Measurements from ENCODE around the gene PTPN7.
"Not testable (repeated sequence)": the region's sequence is repeated elsewhere in the genome, so short reads cannot be mapped to it uniquely, and the experiment has no call there.

PTPN7 gene

GRCh38 chr1:202150602-202151001, 9.8 kb downstream of the PTPN7 start:
- H3K36me3 ChIP-seq, result no peaks in the 10 kb centered on the region
- no peaks in the 10 kb centered on the region for H3K27me3 ChIP-seq
- no peak for DNase-seq
- H3K4me1 ChIP-seq, result peaks cover 8% of the 10 kb centered on the region
- no peak for TF ChIP-seq CTCF (IDR thresholded peaks at IDR 0.05; ENCODE audit: low read depth, low read length)
- no peak overlapping the region for H3K4me3 ChIP-seq (ENCODE audit: low read depth, low read length)
- H3K9me3 ChIP-seq, result no peaks in the 10 kb centered on the region

- no peak overlapping the region for H3K4me3 ChIP-seq (ENCODE audit: low read depth, low read length)
- DNase-seq, result no peak
- peaks cover 4% of the 10 kb centered on the region for H3K4me1 ChIP-seq
- TF ChIP-seq CTCF (IDR thresholded peaks at IDR 0.05; ENCODE audit: low read depth, low read length), result no peak
- H3K27me3 ChIP-seq, result no peaks in the 10 kb centered on the region
- no peaks in the 10 kb centered on the region for H3K9me3 ChIP-seq
- H3K36me3 ChIP-seq, result no peaks in the 10 kb centered on the region
Observed at GRCh38 chr1:202150187-202150586, 10.2 kb downstream of the PTPN7 start.

GRCh38 chr1:202149566-202149965, 10.8 kb downstream of the PTPN7 start:
- Histone ChIP-seq H3K36me3 (no peaks in the 10 kb centered on the region), H3K4me3 (ENCODE audit: low read depth, low read length) (no peak overlapping the region), H3K27me3 (no peaks in the 10 kb centered on the region), H3K4me1 (no peaks in the 10 kb centered on the region), H3K9me3 (no peaks in the 10 kb centered on the region)
- TF ChIP-seq CTCF (IDR thresholded peaks at IDR 0.05; ENCODE audit: low read depth, low read length), result no peak
- DNase-seq, result no peak

- TF ChIP-seq CTCF (IDR thresholded peaks at IDR 0.05; ENCODE audit: low read depth, low read length), result no peak
- no peak overlapping the region for H3K4me3 ChIP-seq (ENCODE audit: low read depth, low read length)
- H3K36me3 ChIP-seq, result no peaks in the 10 kb centered on the region
- no peaks in the 10 kb centered on the region for H3K27me3 ChIP-seq
- H3K4me1 ChIP-seq, result no peaks in the 10 kb centered on the region
- no peaks in the 10 kb centered on the region for H3K9me3 ChIP-seq
- no peak for DNase-seq
Observed at GRCh38 chr1:202148391-202148790, 12.0 kb downstream of the PTPN7 start.

GRCh38 chr1:202146993-202147392, 13.4 kb downstream of the PTPN7 start:
- no peaks in the 10 kb centered on the region for H3K36me3 ChIP-seq
- no peaks in the 10 kb centered on the region for H3K27me3 ChIP-seq
- no peak for TF ChIP-seq CTCF (IDR thresholded peaks at IDR 0.05; ENCODE audit: low read depth, low read length)
- no peak for DNase-seq
- no peak overlapping the region for H3K4me3 ChIP-seq (ENCODE audit: low read depth, low read length)
- no peaks in the 10 kb centered on the region for H3K9me3 ChIP-seq
- H3K4me1 ChIP-seq, result no peaks in the 10 kb centered on the region

GRCh38 chr1:202146279-202146678, 14.1 kb downstream of the PTPN7 start:
- H3K27me3 ChIP-seq, result no peaks in the 10 kb centered on the region
- no peak overlapping the region for H3K4me3 ChIP-seq (ENCODE audit: low read depth, low read length)

GRCh38 chr1:202145744-202146140, 14.7 kb downstream of the PTPN7 start:
- H3K27me3 ChIP-seq; H3K4me1 ChIP-seq; H3K4me3 ChIP-seq (ENCODE audit: low read depth, low read length); H3K36me3 ChIP-seq; DNase-seq; H3K9me3 ChIP-seq: not testable (repeated sequence)

More at GRCh38 chr1:202146279-202146678, 14.1 kb downstream of the PTPN7 start:
- no peak for DNase-seq
- Histone ChIP-seq H3K36me3 (no peaks in the 10 kb centered on the region), H3K4me1 (no peaks in the 10 kb centered on the region), H3K9me3 (no peaks in the 10 kb centered on the region)
- no peak for TF ChIP-seq CTCF (IDR thresholded peaks at IDR 0.05; ENCODE audit: low read depth, low read length)

All from BE2C (cell line).